Measurements from ENCODE around the gene MVB12B. TPM values are rescaled to one million over a fixed set of nuclear protein-coding genes. Genes with fewer than 3 reads are reported as not detected.

MVB12B gene
- total and polyA plus RNA-seq, 4 experiments from 2014 or later = 0.30 to 6.5 (median 4.9) TPM

DNA sequence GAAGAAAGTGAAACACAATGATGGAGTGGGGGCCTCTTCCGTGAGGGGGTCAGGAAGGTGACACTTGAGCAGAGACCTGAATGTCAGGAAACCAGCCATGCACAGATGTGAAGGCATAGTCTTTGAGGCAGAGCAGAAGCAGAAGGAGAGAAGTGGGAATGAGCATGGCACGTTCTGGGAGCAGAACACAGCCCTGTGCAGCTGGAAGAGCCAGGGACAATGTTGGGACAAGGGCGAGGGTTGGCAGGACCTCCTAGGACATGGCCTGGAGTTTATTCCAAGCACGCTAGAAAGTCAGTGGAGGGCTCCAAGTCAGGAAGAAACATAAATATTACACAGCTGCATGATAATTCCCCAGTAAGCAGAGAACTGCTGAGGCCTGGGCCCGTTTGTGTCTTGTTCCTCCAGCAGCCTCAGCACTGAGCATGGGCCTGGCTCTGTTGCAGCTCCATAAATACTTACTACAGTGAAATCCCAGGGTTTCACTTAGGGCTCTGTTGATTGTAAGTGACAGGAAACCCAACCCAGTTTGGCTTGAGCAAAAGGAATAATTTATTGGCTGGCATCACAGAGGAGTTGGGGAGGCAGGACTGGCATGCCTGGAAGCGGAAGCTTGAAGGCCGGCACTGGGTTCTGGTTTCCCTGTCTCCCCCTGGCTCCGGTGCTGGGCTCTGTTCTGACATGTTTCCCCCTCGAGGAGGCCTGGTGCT is 66.2 kb downstream of the MVB12B start:
- POLR2A ChIA-PET (ENCODE audit: partially characterized antibody) = no interaction called here
- CTCF ChIA-PET (ENCODE audit: partially characterized antibody) = interaction anchor here (1.4 kb wide), 1 partner anchor 99 kb away, joined by 3 read pairs; no protein-coding TSS in a partner anchor
- no peak overlapping the region for H3K4me3 ChIP-seq (ENCODE audit: low read length in 2 of 2)
- no peak overlapping the region for H3K27ac ChIP-seq (ENCODE audit: low read depth, low read length)
- peaks cover 19% of the 10 kb centered on the region for H3K4me1 ChIP-seq (ENCODE audit: insufficient read depth, low read length)
- intact Hi-C loops (cut with micrococcal nuclease) = no loop called here
- no peak for DNase-seq
- no peaks in the 10 kb centered on the region for H3K27me3 ChIP-seq (ENCODE audit: insufficient read depth, low read length)
- peaks cover 6 to 7% of the 10 kb centered on the region in 2 donors for H3K36me3 Mint-ChIP-seq
- H3K9me3 Mint-ChIP-seq = no peaks in the 10 kb centered on the region
- H3K27ac Mint-ChIP-seq = peak overlapping the region in 4 of 7 donors; percentile 24 to 82 (median 56)
- H3K9me3 ChIP-seq (ENCODE audit: control insufficient read depth in 1 of 2, low read length in 2 of 2) = no peaks in the 10 kb centered on the region
- H3K27me3 Mint-ChIP-seq = no peaks in the 10 kb centered on the region
- H3K36me3 ChIP-seq (ENCODE audit: insufficient read depth, low read length) = no peaks in the 10 kb centered on the region
- no peak overlapping the region for H3K4me3 Mint-ChIP-seq
- H3K4me1 Mint-ChIP-seq = peaks cover 14 to 32% (median 27%) of the 10 kb centered on the region in 4 donors

DNA sequence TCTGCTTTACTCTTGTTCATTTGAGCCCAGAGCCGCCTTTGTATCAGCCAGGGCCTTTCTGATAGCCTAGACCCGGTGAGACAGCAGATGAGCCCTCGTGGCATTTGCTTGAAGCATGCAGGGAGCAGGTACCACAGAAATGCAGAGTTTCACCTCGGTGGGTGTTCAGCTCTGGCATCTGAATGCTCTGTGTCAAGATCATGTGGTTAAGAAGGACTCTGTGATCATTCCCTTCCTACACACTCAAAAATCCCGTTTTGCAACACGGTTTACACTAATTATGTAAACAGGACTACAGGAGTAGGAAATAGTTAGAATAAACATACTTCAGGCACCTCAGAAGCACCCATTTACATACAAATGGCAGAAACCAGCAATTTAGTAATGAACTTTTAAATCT is 67.2 kb downstream of the MVB12B start:
- no peaks in the 10 kb centered on the region for H3K36me3 ChIP-seq (ENCODE audit: insufficient read depth, low read length)
- peaks cover 30% of the 10 kb centered on the region for H3K4me1 ChIP-seq (ENCODE audit: insufficient read depth, low read length)
- no peaks in the 10 kb centered on the region for H3K9me3 ChIP-seq (ENCODE audit: control insufficient read depth in 1 of 2, low read length in 2 of 2)
- H3K27ac ChIP-seq (ENCODE audit: low read depth, low read length) = no peak overlapping the region
- H3K27me3 ChIP-seq (ENCODE audit: insufficient read depth, low read length) = no peaks in the 10 kb centered on the region
- no peak for DNase-seq
- intact Hi-C loops (cut with micrococcal nuclease) = no loop called here
- CTCF ChIA-PET (ENCODE audit: partially characterized antibody) = interaction anchor here (1.0 to 7.7 kb wide), 2 partner anchors 78 to 97 kb away, joined by 3 to 80 read pairs; no protein-coding TSS in a partner anchor
- no peaks in the 10 kb centered on the region for H3K27me3 Mint-ChIP-seq
- H3K27ac Mint-ChIP-seq = peak overlapping the region in 2 of 7 donors; percentile 14 to 22
- H3K4me1 Mint-ChIP-seq = peaks cover 23 to 42% (median 34%) of the 10 kb centered on the region in 4 donors
- peaks cover 6 to 7% of the 10 kb centered on the region in 2 donors for H3K36me3 Mint-ChIP-seq
- no peak overlapping the region for H3K4me3 ChIP-seq (ENCODE audit: low read length in 2 of 2)
- H3K9me3 Mint-ChIP-seq = no peaks in the 10 kb centered on the region
- POLR2A ChIA-PET (ENCODE audit: partially characterized antibody) = no interaction called here
- H3K4me3 Mint-ChIP-seq = no peak overlapping the region

- H3K4me3 Mint-ChIP-seq = peak overlapping the region in 1 of 8 donors; percentile 25
- Histone ChIP-seq H3K9me3 (ENCODE audit: control insufficient read depth in 1 of 2, low read length in 2 of 2) (no peaks in the 10 kb centered on the region), H3K27ac (ENCODE audit: low read depth, low read length) (no peak overlapping the region), H3K4me3 (ENCODE audit: low read length in 2 of 2) (no peak overlapping the region), H3K4me1 (ENCODE audit: insufficient read depth, low read length) (peaks cover 30% of the 10 kb centered on the region), H3K27me3 (ENCODE audit: insufficient read depth, low read length) (no peaks in the 10 kb centered on the region), H3K36me3 (ENCODE audit: insufficient read depth, low read length) (no peaks in the 10 kb centered on the region)
- intact Hi-C loops (cut with micrococcal nuclease) = loop anchor here (5.0 kb wide), 2 partner anchors 77 to 168 kb away; no protein-coding TSS in a partner anchor
- CTCF ChIA-PET (ENCODE audit: partially characterized antibody) = interaction anchor here (1.0 to 7.7 kb wide), 3 partner anchors 11 to 96 kb away, joined by 3 to 80 read pairs (median 6); no protein-coding TSS in a partner anchor
- POLR2A ChIA-PET (ENCODE audit: partially characterized antibody) = no interaction called here
- H3K27me3 Mint-ChIP-seq = no peaks in the 10 kb centered on the region
- H3K9me3 Mint-ChIP-seq = no peaks in the 10 kb centered on the region
- H3K27ac Mint-ChIP-seq = peak overlapping the region in 4 of 7 donors; percentile 0 to 81 (median 38)
- H3K36me3 Mint-ChIP-seq = peaks cover 6 to 7% of the 10 kb centered on the region in 2 donors
- H3K4me1 Mint-ChIP-seq = peaks cover 23 to 45% (median 34%) of the 10 kb centered on the region in 4 donors
- DNase-seq = no peak
Measured at GRCh38 chr9:126394802-126395201, 68.2 kb downstream of the MVB12B start.

DNA sequence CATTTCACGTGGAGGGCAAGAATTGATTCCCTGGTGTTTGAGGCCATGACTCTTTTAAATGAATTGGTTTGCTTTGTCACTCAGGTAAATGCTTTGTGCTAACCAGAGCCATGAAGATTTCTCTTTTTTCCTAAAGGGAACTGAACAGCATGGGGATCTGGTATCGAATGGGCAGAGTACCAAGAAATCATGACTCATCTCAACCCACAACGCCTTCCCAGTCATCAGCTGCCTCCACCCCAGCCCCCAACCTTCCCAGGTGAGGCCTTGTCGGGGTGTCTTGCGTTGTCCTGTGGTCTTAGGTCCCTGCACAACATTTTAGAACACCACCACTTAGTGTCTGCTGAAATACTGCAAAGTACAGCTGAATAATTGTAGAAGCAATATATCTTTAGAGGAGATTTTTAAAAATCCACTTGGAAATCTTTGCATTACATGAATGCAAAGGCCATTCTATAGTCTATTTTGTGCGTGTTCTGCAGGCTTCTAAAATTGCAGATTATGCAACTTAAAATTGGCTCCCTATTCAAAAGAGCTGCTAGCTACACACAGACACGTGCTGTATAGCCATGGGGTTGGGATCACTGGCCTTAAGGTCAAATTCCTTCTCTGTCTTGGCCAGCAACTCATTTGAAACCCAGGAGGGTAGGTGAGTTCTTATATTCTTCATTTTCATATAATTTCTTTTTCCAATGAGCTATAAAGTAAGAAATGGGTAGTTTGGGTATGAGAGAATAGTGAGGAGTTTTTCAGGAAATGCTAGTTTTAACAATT is 69.0 kb downstream of the MVB12B start:
- intact Hi-C loops (cut with micrococcal nuclease) = loop anchor here (5.0 kb wide), 2 partner anchors 77 to 168 kb away; no protein-coding TSS in a partner anchor
- peaks cover 23 to 45% (median 37%) of the 10 kb centered on the region in 4 donors for H3K4me1 Mint-ChIP-seq
- Histone ChIP-seq H3K4me1 (ENCODE audit: insufficient read depth, low read length) (peaks cover 30% of the 10 kb centered on the region), H3K27ac (ENCODE audit: low read depth, low read length) (no peak overlapping the region), H3K27me3 (ENCODE audit: insufficient read depth, low read length) (no peaks in the 10 kb centered on the region), H3K36me3 (ENCODE audit: insufficient read depth, low read length) (no peaks in the 10 kb centered on the region), H3K4me3 (ENCODE audit: low read length in 2 of 2) (no peak overlapping the region), H3K9me3 (ENCODE audit: control insufficient read depth in 1 of 2, low read length in 2 of 2) (no peaks in the 10 kb centered on the region)
- CTCF ChIA-PET (ENCODE audit: partially characterized antibody) = interaction anchor here (1.0 to 7.7 kb wide), 7 partner anchors 10 to 95 kb away, joined by 3 to 80 read pairs (median 6); no protein-coding TSS in a partner anchor
- H3K27ac Mint-ChIP-seq = peak overlapping the region in 6 of 7 donors; percentile 10 to 92 (median 90)
- DNase-seq = no peak
- POLR2A ChIA-PET (ENCODE audit: partially characterized antibody) = no interaction called here
- no peaks in the 10 kb centered on the region for H3K27me3 Mint-ChIP-seq
- peaks cover 6 to 7% of the 10 kb centered on the region in 2 donors for H3K36me3 Mint-ChIP-seq
- no peaks in the 10 kb centered on the region for H3K9me3 Mint-ChIP-seq
- peak overlapping the region in 1 of 8 donors; percentile 13 for H3K4me3 Mint-ChIP-seq

GRCh38 chr9:126397056-126397455 is 70.4 kb downstream of the MVB12B start:
- POLR2A ChIA-PET (ENCODE audit: partially characterized antibody) = interaction anchor here (1.1 kb wide), 1 partner anchor 74 kb away, joined by 3 read pairs; no protein-coding TSS in a partner anchor
- Histone ChIP-seq H3K27ac (ENCODE audit: low read depth, low read length) (no peak overlapping the region), H3K36me3 (ENCODE audit: insufficient read depth, low read length) (no peaks in the 10 kb centered on the region), H3K4me1 (ENCODE audit: insufficient read depth, low read length) (peaks cover 30% of the 10 kb centered on the region), H3K9me3 (ENCODE audit: control insufficient read depth in 1 of 2, low read length in 2 of 2) (no peaks in the 10 kb centered on the region), H3K4me3 (ENCODE audit: low read length in 2 of 2) (no peak overlapping the region), H3K27me3 (ENCODE audit: insufficient read depth, low read length) (no peaks in the 10 kb centered on the region)
- Mint-ChIP-seq H3K9me3 (no peaks in the 10 kb centered on the region), H3K27me3 (no peaks in the 10 kb centered on the region), H3K4me3 (peak overlapping the region in 6 of 8 donors; percentile 41 to 76 (median 56)), H3K4me1 (peaks cover 23 to 45% (median 36%) of the 10 kb centered on the region in 4 donors), H3K27ac (peak overlapping the region; percentile 59 to 92 (median 90)), H3K36me3 (peaks cover 6 to 7% of the 10 kb centered on the region in 2 donors)
- CTCF ChIA-PET (ENCODE audit: partially characterized antibody) = interaction anchor here (0.9 to 7.7 kb wide), 9 partner anchors 8 to 95 kb away, joined by 3 to 80 read pairs (median 6); no protein-coding TSS in a partner anchor
- DNase-seq = peak; percentile 77 to 86 (median 77)
- intact Hi-C loops (cut with micrococcal nuclease) = loop anchor here (1.0 to 5.0 kb wide), 3 partner anchors 75 to 170 kb away; no protein-coding TSS in a partner anchor

DNA sequence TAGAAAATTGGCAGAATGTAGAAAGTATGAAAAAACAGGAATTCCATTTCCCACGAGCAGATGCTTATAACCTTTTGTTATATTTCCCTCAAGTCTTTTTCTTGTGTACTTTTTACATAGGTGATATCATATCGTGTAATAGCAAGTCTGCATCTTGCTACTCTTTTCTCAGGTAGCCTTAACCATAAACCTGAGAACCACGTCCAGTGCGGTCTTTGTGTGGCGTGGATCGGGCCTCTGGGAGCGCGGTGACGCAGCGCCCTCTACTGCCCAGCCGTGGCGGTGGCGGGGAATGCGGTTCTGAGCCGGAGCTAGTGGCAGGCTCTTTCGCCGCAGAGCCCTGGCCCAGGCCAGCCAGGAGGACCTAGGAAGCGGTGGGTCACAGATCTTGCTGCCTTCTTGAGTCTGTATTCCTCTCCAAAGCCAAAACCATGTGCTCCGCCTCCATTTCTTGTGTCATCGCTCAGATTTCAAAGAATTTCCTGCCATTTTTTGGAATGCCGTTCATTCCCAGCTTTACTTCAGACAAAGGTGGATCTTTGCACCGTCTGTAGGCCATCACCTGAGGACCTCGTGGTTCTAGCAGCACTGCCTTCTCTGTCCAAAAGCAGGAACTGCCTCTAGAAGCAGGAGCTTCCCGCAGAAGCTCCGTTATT is 71.9 kb downstream of the MVB12B start:
- POLR2A ChIA-PET (ENCODE audit: partially characterized antibody) = interaction anchor here (1.2 to 1.6 kb wide), 2 partner anchors 72 to 75 kb away, joined by 3 to 13 read pairs; no protein-coding TSS in a partner anchor
- Histone ChIP-seq H3K4me1 (ENCODE audit: insufficient read depth, low read length) (peaks cover 30% of the 10 kb centered on the region), H3K27ac (ENCODE audit: low read depth, low read length) (no peak overlapping the region), H3K9me3 (ENCODE audit: control insufficient read depth in 1 of 2, low read length in 2 of 2) (no peaks in the 10 kb centered on the region), H3K4me3 (ENCODE audit: low read length in 2 of 2) (no peak overlapping the region), H3K27me3 (ENCODE audit: insufficient read depth, low read length) (no peaks in the 10 kb centered on the region), H3K36me3 (ENCODE audit: insufficient read depth, low read length) (no peaks in the 10 kb centered on the region)
- intact Hi-C loops (cut with micrococcal nuclease) = loop anchor here (1.0 to 5.0 kb wide), 5 partner anchors 74 to 990 kb away; no protein-coding TSS in a partner anchor
- H3K27me3 Mint-ChIP-seq = no peaks in the 10 kb centered on the region
- CTCF ChIA-PET (ENCODE audit: partially characterized antibody) = interaction anchor here (0.6 to 7.7 kb wide), 41 partner anchors 9 to 991 kb away, joined by 3 to 80 read pairs (median 5); partner anchors contain the start of gene MVB12B
- H3K36me3 Mint-ChIP-seq = peaks cover 0 to 4% of the 10 kb centered on the region in 2 donors
- peak overlapping the region in 7 of 8 donors; percentile 24 to 73 (median 67) for H3K4me3 Mint-ChIP-seq
- H3K9me3 Mint-ChIP-seq = no peaks in the 10 kb centered on the region
- H3K27ac Mint-ChIP-seq = peak overlapping the region in 6 of 7 donors; percentile 46 to 86 (median 64)
- DNase-seq = peak; percentile 56 to 73 (median 57)
- H3K4me1 Mint-ChIP-seq = peaks cover 23 to 44% (median 37%) of the 10 kb centered on the region in 4 donors
